IPS-20b (cell line): ENCODE results near the gene WDR91.

Experiments used
- H3K27ac ChIP-seq: one replicate; pipeline ENCODE4 v1.5.1; 2013; ENCODE audit warnings: low read length
- H3K27me3 ChIP-seq: 2 replicates; pipeline ENCODE4 v1.6.1; 2013; ENCODE audit warnings: mild to moderate bottlenecking, low read length, inconsistent platforms; ENCODE audit not compliant: insufficient read depth
- H3K36me3 ChIP-seq: 2 replicates; pipeline ENCODE4 v1.6.1; 2013; ENCODE audit warnings: low read depth, mild to moderate bottlenecking, inconsistent platforms, low read length, moderate library complexity; ENCODE audit not compliant: insufficient read depth
- H3K4me1 ChIP-seq: 2 replicates; pipeline ENCODE4 v1.6.1; 2013; ENCODE audit warnings: mild to moderate bottlenecking, control low read depth, inconsistent platforms, low read length, moderate library complexity; ENCODE audit not compliant: insufficient read depth
- H3K4me3 ChIP-seq: 2 replicates; pipeline ENCODE4 v1.5.1; 2013; ENCODE audit warnings: mild to moderate bottlenecking, low read length, inconsistent platforms
- H3K9ac ChIP-seq: 2 replicates; pipeline ENCODE4 v1.6.1; 2013; ENCODE audit warnings: low read depth, mild to moderate bottlenecking, inconsistent platforms, low read length, moderate library complexity
- H3K9me3 ChIP-seq: 2 replicates; pipeline ENCODE4 v1.6.1; 2013; ENCODE audit warnings: mild to moderate bottlenecking, low read depth, low read length, inconsistent platforms; ENCODE audit not compliant: insufficient read depth

WDR91 gene

DNA sequence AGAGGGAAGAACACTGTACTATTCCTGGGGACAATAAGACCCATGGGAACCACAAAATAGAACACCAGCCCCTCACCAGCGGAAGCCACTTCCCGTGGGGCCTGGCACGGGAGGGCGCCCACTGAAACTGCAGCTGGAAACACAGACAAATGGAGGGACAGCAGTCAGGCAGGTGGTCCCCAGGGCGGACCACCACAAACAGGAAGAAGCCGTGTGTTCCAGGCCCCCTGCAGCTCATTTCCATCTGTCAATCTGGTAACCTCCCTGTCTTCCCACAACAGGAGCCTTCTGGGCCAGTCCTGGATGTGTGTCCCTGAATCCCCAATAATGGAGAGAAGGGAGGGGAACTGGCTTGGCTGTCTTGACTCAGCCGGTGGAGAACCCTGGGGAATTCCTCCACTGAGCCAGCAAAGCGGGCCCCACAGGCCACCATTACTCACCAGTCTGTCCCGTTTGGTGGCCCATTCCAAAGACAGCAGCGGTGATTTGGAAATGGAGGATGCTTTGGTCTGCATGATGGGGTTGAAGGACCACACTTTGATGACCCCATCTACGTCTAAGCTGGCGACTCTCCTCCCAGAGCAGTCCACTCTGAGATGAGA is 16.7 kb downstream of the WDR91 start:
- H3K36me3 ChIP-seq, result peaks cover 20% of the 10 kb centered on the region; the same call in 1 of the 2 replicates
- no peak overlapping the region for H3K27ac ChIP-seq
- no peaks in the 10 kb centered on the region for H3K9me3 ChIP-seq
- H3K4me1 ChIP-seq, result no peaks in the 10 kb centered on the region
- no peak overlapping the region for H3K4me3 ChIP-seq
- H3K27me3 ChIP-seq, result no peaks in the 10 kb centered on the region
- H3K9ac ChIP-seq, result no peak overlapping the region

DNA sequence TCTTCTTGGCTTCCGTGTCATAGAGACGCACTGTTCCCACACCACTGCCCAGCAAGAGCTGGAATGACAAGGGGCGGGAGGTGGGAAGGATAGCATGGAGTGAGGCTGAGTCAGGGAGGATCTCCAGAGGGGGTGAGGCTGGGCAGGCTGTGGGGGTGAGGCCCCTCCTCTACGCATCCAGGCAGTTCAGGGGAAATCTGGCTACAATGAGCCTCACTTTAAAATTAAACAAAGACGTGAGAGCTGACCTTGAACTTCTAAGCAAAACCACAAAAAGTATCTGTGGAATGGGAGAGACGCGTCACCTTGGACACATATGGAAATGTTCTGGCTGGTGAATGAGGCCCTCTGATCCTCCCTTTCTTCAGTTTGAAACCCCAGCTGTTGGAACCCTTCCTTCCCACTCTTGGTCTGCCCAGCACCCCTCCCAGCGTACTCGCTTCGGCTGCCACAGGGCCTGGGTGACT is 17.7 kb downstream of the WDR91 start:
- H3K27ac ChIP-seq, result no peak overlapping the region
- no peak overlapping the region for H3K9ac ChIP-seq
- no peak overlapping the region for H3K4me3 ChIP-seq
- peaks cover 26% of the 10 kb centered on the region; the same call in 1 of the 2 replicates for H3K36me3 ChIP-seq
- H3K4me1 ChIP-seq, result no peaks in the 10 kb centered on the region
- no peaks in the 10 kb centered on the region for H3K27me3 ChIP-seq
- no peaks in the 10 kb centered on the region for H3K9me3 ChIP-seq

DNA sequence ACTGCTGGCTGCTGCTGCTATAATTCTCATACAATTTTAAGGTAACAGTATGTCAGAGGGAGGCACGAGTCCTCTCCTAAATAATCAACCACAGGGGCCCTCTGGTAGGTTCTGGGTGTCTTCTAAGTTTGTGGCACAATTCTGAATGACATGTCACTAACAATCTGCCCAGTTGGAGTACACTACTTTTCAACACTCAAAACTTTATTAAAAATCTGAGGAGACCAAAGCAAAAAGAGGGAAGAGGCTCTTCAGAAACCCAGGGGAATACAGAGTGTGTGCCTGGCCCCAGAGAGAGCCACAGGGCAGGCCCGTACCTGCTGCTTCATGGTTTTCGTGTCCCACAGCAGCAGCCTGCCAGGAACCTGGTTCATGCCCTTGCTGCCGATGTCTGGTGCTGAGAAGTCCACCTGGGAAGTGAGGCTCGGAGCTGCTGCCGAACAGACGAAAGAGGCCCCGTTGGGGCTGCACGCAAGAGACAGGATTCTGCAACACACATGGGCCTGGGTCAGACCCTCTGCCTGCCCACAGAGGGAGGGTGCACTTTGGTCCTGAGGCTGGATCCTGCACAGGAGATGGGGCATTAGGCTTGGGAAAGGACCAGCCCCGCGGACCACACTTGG is 18.3 kb downstream of the WDR91 start:
- Histone ChIP-seq H3K27ac (no peak overlapping the region), H3K4me3 (no peak overlapping the region), H3K9me3 (no peaks in the 10 kb centered on the region), H3K36me3 (peaks cover 32% of the 10 kb centered on the region; the same call in 1 of the 2 replicates), H3K9ac (no peak overlapping the region), H3K27me3 (no peaks in the 10 kb centered on the region), H3K4me1 (no peaks in the 10 kb centered on the region)

DNA sequence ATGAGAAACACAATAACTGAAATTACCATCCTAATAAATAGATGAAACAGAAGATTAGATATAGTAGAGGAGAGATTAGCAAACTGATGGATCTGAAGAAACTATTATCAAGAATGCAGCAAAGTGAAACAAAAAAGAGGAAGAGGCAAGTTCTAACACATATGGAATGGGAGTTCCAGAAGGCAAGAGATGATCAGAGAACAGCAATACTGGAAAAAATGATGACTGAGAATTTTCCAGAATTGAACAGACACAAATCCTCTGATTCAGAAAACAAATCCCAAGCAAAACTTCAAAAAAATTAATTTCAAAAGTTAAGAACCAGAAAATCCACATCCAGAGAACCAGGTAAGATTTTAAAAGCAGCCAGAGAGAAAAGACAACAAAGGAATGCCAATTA is 20.6 kb downstream of the WDR91 start:
- Histone ChIP-seq H3K4me3 (no peak overlapping the region), H3K9ac (no peak overlapping the region), H3K4me1 (no peaks in the 10 kb centered on the region), H3K9me3 (no peaks in the 10 kb centered on the region), H3K36me3 (peaks cover 31% of the 10 kb centered on the region; the same call in 1 of the 2 replicates), H3K27me3 (no peaks in the 10 kb centered on the region), H3K27ac (no peak overlapping the region)

DNA sequence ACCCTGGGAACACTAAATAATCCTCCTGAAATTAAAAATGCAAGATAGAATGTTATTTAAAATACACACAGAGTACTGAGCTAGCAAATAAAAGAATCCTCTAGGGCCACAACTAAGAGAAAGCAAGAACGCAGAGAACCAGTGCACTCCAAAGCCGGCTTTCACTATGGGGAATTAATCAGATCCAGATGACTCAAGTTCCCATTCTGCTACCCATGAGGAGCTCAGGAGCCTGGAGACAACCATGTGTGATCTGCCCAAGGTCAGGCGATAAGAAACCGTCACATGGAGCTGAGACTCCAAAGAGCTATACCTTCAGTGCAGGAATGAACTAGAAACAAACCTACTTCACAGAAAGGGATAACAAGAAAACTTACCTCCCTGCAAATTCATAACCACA is 21.4 kb downstream of the WDR91 start:
- Histone ChIP-seq H3K27me3 (no peaks in the 10 kb centered on the region), H3K9ac (no peak overlapping the region), H3K36me3 (peaks cover 36% of the 10 kb centered on the region), H3K4me3 (no peak overlapping the region), H3K27ac (no peak overlapping the region), H3K9me3 (no peaks in the 10 kb centered on the region), H3K4me1 (no peaks in the 10 kb centered on the region)

DNA sequence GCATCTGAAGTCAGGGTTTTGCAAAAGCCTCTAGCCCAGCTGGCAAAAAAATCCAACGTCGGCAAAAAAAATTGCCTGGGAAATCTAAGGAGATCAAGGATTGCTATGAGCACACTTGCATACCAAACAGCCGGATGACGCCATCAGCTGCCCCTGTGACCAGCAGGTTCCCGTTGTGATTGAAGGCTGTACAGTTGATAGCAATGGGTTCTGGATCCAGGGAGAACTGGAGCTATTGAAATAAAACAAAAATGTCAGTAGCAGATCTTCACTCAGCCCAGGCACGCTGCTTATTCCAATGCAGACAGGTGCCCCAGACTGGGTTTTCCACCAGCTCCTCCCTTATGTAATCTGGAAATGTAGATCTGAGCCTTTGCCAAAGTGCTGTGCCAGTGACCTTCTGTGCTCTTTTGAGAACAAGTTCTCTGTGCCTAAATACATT is 22.1 kb downstream of the WDR91 start:
- Histone ChIP-seq H3K9me3 (no peaks in the 10 kb centered on the region), H3K27ac (no peak overlapping the region), H3K36me3 (peaks cover 30% of the 10 kb centered on the region), H3K27me3 (no peaks in the 10 kb centered on the region), H3K4me3 (no peak overlapping the region), H3K9ac (no peak overlapping the region), H3K4me1 (no peaks in the 10 kb centered on the region)

DNA sequence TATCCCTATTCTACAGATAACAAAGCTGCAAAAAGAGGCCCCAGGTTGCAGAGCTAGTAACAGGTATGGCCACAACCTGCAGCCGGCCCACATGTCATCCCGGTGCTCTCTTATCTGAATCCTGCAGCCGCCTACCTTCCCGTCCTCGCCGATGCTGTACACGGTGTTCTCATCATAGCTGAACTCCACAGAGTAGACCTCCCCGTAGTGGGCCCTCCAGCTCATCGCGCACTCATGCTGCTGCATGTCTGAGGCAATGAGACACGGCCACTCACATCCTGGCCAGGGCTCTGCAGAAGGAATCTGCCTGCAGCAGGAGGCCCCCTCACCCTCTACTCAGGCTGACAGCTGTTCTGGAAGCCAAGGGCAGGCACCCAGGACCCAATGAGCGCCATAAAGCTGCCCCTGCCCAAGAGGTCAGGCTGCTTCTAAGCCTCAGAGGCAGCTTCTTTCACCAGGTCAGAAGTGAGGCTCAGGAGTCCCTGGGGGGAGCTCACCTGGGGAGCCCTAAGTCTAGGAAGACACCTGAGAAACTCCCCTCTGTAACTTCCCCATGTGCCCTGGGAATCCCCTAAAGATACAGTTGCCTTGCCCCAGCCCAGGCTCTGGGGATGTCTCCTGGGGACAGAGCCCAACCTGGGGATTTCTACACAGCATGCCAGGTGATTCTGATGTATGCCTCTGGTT is 22.9 kb downstream of the WDR91 start:
- H3K9me3 ChIP-seq, result 0 out of 2 replicates have a peak, but pooled peaks cover 3% of the 10 kb centered on the region
- no peak overlapping the region for H3K27ac ChIP-seq
- H3K9ac ChIP-seq, result no peak overlapping the region
- no peak overlapping the region for H3K4me3 ChIP-seq
- no peaks in the 10 kb centered on the region for H3K27me3 ChIP-seq
- peaks cover 28% of the 10 kb centered on the region for H3K36me3 ChIP-seq
- H3K4me1 ChIP-seq, result no peaks in the 10 kb centered on the region

DNA sequence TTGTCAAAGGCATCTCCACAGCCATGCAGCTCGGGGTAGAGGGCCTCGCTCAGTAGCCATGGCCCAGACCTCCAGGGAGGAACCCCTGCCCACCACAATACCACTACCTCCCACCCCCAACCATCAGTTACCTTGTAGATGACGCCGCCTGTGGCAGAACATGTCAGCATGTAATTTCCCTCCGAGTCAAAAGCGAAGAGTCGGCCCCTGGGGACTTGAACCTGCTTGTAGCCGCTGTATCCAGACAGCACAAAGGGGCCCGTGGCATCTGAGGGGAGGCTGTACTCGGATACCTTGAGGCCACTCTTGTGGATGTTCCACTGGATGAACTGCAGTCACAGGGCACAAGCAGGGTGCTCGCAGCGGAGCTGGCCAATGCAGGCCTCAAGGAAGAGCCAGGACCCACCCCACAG is 24.5 kb downstream of the WDR91 start:
- Histone ChIP-seq H3K27me3 (no peaks in the 10 kb centered on the region), H3K27ac (no peak overlapping the region), H3K9me3 (peaks cover 17% of the 10 kb centered on the region), H3K4me1 (no peaks in the 10 kb centered on the region), H3K4me3 (no peak overlapping the region), H3K36me3 (peaks cover 29% of the 10 kb centered on the region), H3K9ac (no peak overlapping the region)

DNA sequence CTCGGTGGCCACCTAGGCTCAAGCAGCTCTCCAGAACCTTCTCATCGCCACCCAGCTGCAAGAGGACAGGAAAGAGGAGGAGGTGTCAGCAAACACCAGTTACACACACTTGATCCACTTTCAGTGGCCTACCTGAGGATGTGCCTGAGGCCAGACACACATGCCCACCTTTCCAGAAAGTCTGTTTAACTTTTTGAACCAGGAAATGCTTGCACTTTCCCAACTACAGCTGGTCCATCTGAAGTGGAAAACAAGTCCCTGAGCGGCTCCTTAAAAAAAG is 25.1 kb downstream of the WDR91 start:
- H3K4me3 ChIP-seq, result no peak overlapping the region
- H3K36me3 ChIP-seq, result peaks cover 29% of the 10 kb centered on the region
- no peak overlapping the region for H3K9ac ChIP-seq
- no peak overlapping the region for H3K27ac ChIP-seq
- peaks cover 24% of the 10 kb centered on the region for H3K9me3 ChIP-seq
- no peaks in the 10 kb centered on the region for H3K4me1 ChIP-seq
- no peaks in the 10 kb centered on the region for H3K27me3 ChIP-seq

DNA sequence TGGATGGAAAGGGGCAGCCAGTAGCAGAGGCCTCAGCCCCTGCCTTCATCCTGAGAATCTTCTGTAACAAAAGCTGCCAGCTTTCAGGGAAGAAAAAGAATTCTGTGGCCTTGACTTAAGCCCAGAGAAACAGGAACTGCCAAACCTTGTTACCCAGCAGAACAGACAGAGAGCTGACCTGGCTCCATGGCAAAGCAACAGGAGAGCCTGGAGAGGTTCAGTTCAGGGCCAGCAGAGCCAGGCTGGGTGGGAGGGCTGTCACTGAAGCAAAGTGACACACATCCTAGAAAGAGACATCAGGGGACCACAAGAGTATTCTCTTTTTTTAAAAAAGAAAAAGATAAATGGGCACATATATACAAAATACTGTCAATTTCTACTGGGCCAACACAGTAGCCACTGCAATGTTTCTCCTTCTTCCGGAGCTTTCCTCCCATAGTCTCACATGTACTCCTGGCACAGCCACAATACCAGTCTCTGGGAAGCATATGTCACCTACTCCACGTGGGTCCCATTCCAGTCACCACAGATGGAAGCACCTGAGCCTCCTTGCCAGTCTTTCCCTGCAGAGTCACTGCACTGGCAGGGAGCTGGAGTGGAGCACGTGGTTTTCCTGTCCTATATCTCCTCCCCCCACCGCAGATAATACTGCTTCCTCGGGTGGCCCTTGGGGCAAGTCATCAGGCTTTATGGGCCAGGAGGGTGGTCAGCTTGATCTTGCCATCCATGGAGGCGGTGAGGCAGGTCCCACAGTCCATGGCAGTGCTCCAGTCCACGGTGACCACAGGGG is 25.7 kb downstream of the WDR91 start:
- H3K27ac ChIP-seq, result no peak overlapping the region
- no peak overlapping the region for H3K9ac ChIP-seq
- no peaks in the 10 kb centered on the region for H3K27me3 ChIP-seq
- H3K9me3 ChIP-seq, result peaks cover 29% of the 10 kb centered on the region
- peaks cover 34% of the 10 kb centered on the region for H3K36me3 ChIP-seq
- H3K4me1 ChIP-seq, result no peaks in the 10 kb centered on the region
- no peak overlapping the region for H3K4me3 ChIP-seq

DNA sequence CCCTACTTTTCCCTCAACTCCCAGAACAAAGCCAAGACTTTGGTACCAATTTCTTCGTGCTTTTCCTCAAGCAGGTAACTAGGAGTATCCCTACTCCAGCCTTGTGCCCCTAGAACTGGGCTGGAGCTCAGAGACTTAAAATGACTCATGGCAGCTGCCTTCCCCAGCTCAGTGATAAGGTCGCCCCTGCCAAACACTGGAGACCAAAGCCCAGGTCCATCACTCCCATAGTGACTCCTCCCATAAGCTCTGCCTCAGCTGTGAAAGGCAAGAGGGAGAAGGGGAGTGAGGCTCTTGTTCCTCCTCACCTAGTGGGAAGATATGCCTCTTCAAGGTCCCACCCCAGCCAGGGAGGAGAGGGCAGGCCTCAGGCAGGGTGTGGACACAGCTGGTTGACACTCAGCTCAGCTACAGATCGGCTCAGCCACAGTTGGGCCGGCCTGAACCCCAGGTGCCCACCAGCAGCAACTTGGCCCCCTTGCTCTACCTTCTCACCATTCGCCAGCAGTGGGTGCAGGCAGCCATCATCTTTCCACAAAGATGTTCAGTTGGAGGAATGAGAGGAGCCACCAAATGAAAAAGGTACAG is 27.0 kb downstream of the WDR91 start:
- peaks cover 34% of the 10 kb centered on the region for H3K36me3 ChIP-seq
- H3K27me3 ChIP-seq, result no peaks in the 10 kb centered on the region

More for the DNA sequence above, 27.0 kb downstream of the WDR91 start:
- H3K9ac ChIP-seq, result no peak overlapping the region
- H3K4me1 ChIP-seq, result no peaks in the 10 kb centered on the region
- H3K27ac ChIP-seq, result no peak overlapping the region
- H3K9me3 ChIP-seq, result peaks cover 41% of the 10 kb centered on the region
- no peak overlapping the region for H3K4me3 ChIP-seq
